Liver (tissue), 9 donors: ENCODE measurements around the gene ALDH3B2. TPM values are rescaled to one million over a fixed set of nuclear protein-coding genes. Genes with fewer than 3 reads are reported as not detected.

Source experiments
- DNase-seq: peaks from one replicate; pipeline ENCODE4 v3.0.0-alpha.2; 2017; ENCODE audit warnings: low spot score
- H3K27ac ChIP-seq, 2 donors: one replicate each; pipeline ENCODE4 v1.7.0; 2013; ENCODE audit warnings: inconsistent platforms in 2 of 2, low read length in 2 of 2, control low read depth in 1 of 2, low read depth in 1 of 2, mild to moderate bottlenecking in 1 of 2
- H3K27me3 ChIP-seq, 4 donors: one replicate each; pipeline versions ENCODE4 v1.6.1 to v1.7.0; 2013; ENCODE audit warnings: low read length in 3 of 4, inconsistent platforms in 1 of 4, mild to moderate bottlenecking in 1 of 4, moderate library complexity in 1 of 4; ENCODE audit not compliant: control insufficient read depth in 4 of 4, insufficient read depth in 4 of 4
- H3K36me3 ChIP-seq, 4 donors: one replicate each; pipeline versions ENCODE4 v1.6.1 to v1.7.0; 2013; ENCODE audit warnings: low read length in 3 of 4, mild to moderate bottlenecking in 3 of 4, low read depth in 1 of 4, moderate library complexity in 1 of 4; ENCODE audit not compliant: control insufficient read depth in 4 of 4, insufficient read depth in 3 of 4
- H3K4me1 ChIP-seq, 4 donors: one replicate each; pipeline versions ENCODE4 v1.6.1 to v1.7.0; 2013; ENCODE audit warnings: low read length in 3 of 4, mild to moderate bottlenecking in 3 of 4, moderate library complexity in 1 of 4; ENCODE audit not compliant: control insufficient read depth in 4 of 4, insufficient read depth in 4 of 4
- H3K4me3 ChIP-seq, 3 donors: one replicate each; pipeline versions ENCODE4 v1.6.1 to v1.7.0; 2013; ENCODE audit warnings: low read length in 3 of 3, control low read depth in 1 of 3, low read depth in 1 of 3, mild to moderate bottlenecking in 1 of 3
- H3K9ac ChIP-seq, 2 donors: one replicate each; pipeline ENCODE4 v1.7.0; 2013; ENCODE audit warnings: low read length in 2 of 2, mild to moderate bottlenecking in 2 of 2, moderate library complexity in 2 of 2, control low read depth in 1 of 2, low read depth in 1 of 2
- H3K9me3 ChIP-seq, 4 donors: one replicate each; pipeline versions ENCODE4 v1.6.1 to v1.7.0; 2013; ENCODE audit warnings: low read length in 3 of 4; ENCODE audit not compliant: control insufficient read depth in 4 of 4
- FOXA1 ChIP-seq: IDR thresholded peaks from 2 replicates; pipeline ENCODE4 v1.6.1; 2016; ENCODE audit warnings: antibody characterized with exemption
- FOXA2 ChIP-seq: IDR thresholded peaks from 2 replicates; pipeline ENCODE4 v1.6.1; 2016; ENCODE audit warnings: antibody characterized with exemption
- GABPA ChIP-seq, 2 donors: IDR thresholded peaks in 1 of 2; conservative IDR thresholded peaks in 1 of 2; 2 replicates each; pipeline ENCODE4 v1.6.1; 2016; ENCODE audit warnings: antibody characterized with exemption in 2 of 2, mild to moderate bottlenecking in 1 of 2, moderate library complexity in 1 of 2
- HNF4A ChIP-seq, 2 donors: conservative IDR thresholded peaks; 2 replicates each; pipeline ENCODE4 v1.6.1; 2016; ENCODE audit warnings: antibody characterized with exemption in 2 of 2, mild to moderate bottlenecking in 2 of 2
- HNF4G ChIP-seq: IDR thresholded peaks from 2 replicates; pipeline ENCODE4 v1.6.1; 2016; ENCODE audit warnings: antibody characterized with exemption
- JUND ChIP-seq, 2 donors: IDR thresholded peaks; 2 replicates each; pipeline ENCODE4 v1.6.1; 2016; ENCODE audit warnings: antibody characterized with exemption in 2 of 2
- NR2F2 ChIP-seq: IDR thresholded peaks from 2 replicates; pipeline ENCODE4 v1.6.1; 2016; ENCODE audit warnings: antibody characterized with exemption
- RAD21 ChIP-seq, 2 donors: IDR thresholded peaks; 2 replicates each; pipeline ENCODE4 v1.6.1; 2016; ENCODE audit warnings: antibody characterized with exemption in 2 of 2, mild to moderate bottlenecking in 2 of 2
- TAF1 ChIP-seq: conservative IDR thresholded peaks from 2 replicates; pipeline ENCODE4 v1.6.1; 2016; ENCODE audit warnings: antibody characterized with exemption, mild to moderate bottlenecking
- WGBS: extraction: QIAGEN DNeasy Blood & Tissue Kit; methylation state at CpG from one replicate; pipeline ENCODE4 v1.1.7; 2013; 5-methylcytosine and 5-hydroxymethylcytosine counted together
- polyA plus RNA-seq, 2 donors: library from polyadenylated mRNA; stranded (reverse) in 1 of 2; unstranded in 1 of 2; fragments of 200-250 nt in 1 of 2; fragments of >200 nt in 1 of 2; fragmentation: Nextera tagmentation in 1 of 2; extraction: Ambion mirVana in 1 of 2; gene quantifications; one replicate each; pipeline versions ENCODE4 v1.2.1 to v1.2.3, GENCODE V29; 2013 to 2015
- total RNA-seq, 2 donors: library from RNA; depleted of rRNA; stranded (reverse); fragments of >200 nt; gene quantifications; one replicate each; pipeline ENCODE4 v1.2.3, GENCODE V29; 2014
- TF ChIP-seq, protein P1 (sequence below): fragments of 150-350 bp; IDR thresholded peaks from 2 replicates; pipeline ENCODE4 v1.5.1; 2017; ENCODE audit warnings: improper control_type of control experiment, low read depth, low read length; ENCODE audit not compliant: missing input control
- TF ChIP-seq, protein P2 (sequence below): IDR thresholded peaks from 2 replicates; pipeline ENCODE4 v1.6.1; 2016; ENCODE audit warnings: antibody characterized with exemption, mild to moderate bottlenecking
- TF ChIP-seq, protein P3 (sequence below): IDR thresholded peaks from 2 replicates; pipeline ENCODE4 v1.6.1; 2016; ENCODE audit warnings: antibody characterized with exemption
- TF ChIP-seq, protein P4 (sequence below): IDR thresholded peaks from 2 replicates; pipeline ENCODE4 v1.6.1; 2016; ENCODE audit warnings: antibody characterized with exemption
- donor health status: healthy.
- donor health status: healthy.
- donor health status: healthy.
- donor health status: healthy.
- donor health status: healthy.

Gene ALDH3B2
- total and polyA plus RNA-seq, 4 donors: not detected

DNA sequence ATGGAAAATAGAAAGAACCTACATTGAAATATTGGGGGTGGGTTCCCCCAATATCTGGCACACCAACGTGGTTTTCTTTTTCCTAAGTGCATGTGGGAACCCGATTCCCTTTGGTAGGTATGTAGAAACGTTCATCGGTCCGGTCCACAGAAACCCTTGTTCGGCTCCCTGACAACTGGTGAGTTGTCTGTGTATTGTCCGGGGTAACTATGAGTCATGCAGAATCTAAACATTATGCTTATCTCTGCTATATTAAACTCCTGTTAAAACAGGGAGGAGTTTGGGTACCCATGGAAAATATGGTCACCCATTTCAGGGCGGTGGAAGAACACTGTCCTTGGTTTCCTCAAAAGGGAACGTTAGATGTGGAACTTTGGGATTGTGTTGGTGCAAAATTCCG lies 25.1 kb upstream of the ALDH3B2 start:
- WGBS: 81% methylated on average over 10 of the region's 10 CpGs

DNA sequence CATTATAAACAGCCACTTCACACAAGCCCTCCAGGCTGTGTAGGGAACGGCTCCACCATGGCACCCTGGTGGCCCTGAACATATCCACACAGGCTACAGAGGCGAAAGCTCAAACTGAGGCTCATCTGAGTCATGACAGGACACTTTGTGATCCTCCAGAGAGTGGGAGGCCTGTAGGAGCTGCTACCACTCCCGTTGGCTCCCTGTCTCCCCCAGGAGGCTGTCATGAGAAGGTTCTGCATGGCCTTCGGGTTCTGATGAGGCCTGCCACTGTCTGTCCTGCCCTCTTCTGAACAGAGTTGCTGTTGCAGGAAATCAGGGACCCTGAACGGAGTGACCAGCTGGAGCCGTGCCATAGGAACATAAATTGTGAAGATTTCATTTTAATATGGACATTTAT lies 23.8 kb upstream of the ALDH3B2 start:
- Histone ChIP-seq H3K9ac (no peak overlapping the region), H3K4me1 (no peaks in the 10 kb centered on the region), H3K4me3 (no peak overlapping the region), H3K36me3 (no peaks in the 10 kb centered on the region), H3K9me3 (peaks cover 0 to 1% (median 0%) of the 10 kb centered on the region in 4 donors), H3K27me3 (no peaks in the 10 kb centered on the region), H3K27ac (no peak overlapping the region)
- 86% methylated on average over 6 of the region's 6 CpGs for WGBS
- no peak for TF ChIP-seq FOXA2
- TF ChIP-seq, protein P1, sequence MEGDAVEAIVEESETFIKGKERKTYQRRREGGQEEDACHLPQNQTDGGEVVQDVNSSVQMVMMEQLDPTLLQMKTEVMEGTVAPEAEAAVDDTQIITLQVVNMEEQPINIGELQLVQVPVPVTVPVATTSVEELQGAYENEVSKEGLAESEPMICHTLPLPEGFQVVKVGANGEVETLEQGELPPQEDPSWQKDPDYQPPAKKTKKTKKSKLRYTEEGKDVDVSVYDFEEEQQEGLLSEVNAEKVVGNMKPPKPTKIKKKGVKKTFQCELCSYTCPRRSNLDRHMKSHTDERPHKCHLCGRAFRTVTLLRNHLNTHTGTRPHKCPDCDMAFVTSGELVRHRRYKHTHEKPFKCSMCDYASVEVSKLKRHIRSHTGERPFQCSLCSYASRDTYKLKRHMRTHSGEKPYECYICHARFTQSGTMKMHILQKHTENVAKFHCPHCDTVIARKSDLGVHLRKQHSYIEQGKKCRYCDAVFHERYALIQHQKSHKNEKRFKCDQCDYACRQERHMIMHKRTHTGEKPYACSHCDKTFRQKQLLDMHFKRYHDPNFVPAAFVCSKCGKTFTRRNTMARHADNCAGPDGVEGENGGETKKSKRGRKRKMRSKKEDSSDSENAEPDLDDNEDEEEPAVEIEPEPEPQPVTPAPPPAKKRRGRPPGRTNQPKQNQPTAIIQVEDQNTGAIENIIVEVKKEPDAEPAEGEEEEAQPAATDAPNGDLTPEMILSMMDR: no peak
- TF ChIP-seq JUND (IDR thresholded peaks at IDR 0.05): no peak
- no peak for TF ChIP-seq TAF1
- no peak for TF ChIP-seq HNF4A (conservative IDR thresholded peaks at IDR 0.05)
- TF ChIP-seq, protein P2, sequence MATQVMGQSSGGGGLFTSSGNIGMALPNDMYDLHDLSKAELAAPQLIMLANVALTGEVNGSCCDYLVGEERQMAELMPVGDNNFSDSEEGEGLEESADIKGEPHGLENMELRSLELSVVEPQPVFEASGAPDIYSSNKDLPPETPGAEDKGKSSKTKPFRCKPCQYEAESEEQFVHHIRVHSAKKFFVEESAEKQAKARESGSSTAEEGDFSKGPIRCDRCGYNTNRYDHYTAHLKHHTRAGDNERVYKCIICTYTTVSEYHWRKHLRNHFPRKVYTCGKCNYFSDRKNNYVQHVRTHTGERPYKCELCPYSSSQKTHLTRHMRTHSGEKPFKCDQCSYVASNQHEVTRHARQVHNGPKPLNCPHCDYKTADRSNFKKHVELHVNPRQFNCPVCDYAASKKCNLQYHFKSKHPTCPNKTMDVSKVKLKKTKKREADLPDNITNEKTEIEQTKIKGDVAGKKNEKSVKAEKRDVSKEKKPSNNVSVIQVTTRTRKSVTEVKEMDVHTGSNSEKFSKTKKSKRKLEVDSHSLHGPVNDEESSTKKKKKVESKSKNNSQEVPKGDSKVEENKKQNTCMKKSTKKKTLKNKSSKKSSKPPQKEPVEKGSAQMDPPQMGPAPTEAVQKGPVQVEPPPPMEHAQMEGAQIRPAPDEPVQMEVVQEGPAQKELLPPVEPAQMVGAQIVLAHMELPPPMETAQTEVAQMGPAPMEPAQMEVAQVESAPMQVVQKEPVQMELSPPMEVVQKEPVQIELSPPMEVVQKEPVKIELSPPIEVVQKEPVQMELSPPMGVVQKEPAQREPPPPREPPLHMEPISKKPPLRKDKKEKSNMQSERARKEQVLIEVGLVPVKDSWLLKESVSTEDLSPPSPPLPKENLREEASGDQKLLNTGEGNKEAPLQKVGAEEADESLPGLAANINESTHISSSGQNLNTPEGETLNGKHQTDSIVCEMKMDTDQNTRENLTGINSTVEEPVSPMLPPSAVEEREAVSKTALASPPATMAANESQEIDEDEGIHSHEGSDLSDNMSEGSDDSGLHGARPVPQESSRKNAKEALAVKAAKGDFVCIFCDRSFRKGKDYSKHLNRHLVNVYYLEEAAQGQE: no peak
- TF ChIP-seq RAD21 (IDR thresholded peaks at IDR 0.05): no peak
- TF ChIP-seq, protein P3, sequence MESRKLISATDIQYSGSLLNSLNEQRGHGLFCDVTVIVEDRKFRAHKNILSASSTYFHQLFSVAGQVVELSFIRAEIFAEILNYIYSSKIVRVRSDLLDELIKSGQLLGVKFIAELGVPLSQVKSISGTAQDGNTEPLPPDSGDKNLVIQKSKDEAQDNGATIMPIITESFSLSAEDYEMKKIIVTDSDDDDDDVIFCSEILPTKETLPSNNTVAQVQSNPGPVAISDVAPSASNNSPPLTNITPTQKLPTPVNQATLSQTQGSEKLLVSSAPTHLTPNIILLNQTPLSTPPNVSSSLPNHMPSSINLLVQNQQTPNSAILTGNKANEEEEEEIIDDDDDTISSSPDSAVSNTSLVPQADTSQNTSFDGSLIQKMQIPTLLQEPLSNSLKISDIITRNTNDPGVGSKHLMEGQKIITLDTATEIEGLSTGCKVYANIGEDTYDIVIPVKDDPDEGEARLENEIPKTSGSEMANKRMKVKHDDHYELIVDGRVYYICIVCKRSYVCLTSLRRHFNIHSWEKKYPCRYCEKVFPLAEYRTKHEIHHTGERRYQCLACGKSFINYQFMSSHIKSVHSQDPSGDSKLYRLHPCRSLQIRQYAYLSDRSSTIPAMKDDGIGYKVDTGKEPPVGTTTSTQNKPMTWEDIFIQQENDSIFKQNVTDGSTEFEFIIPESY: no peak
- no peak for DNase-seq

More for the DNA sequence above, 25.1 kb upstream of the ALDH3B2 start:
- peaks cover 0 to 1% (median 0%) of the 10 kb centered on the region in 4 donors for H3K9me3 ChIP-seq
- DNase-seq: no peak
- no peaks in the 10 kb centered on the region for H3K36me3 ChIP-seq
- no peaks in the 10 kb centered on the region for H3K4me1 ChIP-seq
- H3K9ac ChIP-seq: no peak overlapping the region
- H3K27me3 ChIP-seq: no peaks in the 10 kb centered on the region
- no peak overlapping the region for H3K4me3 ChIP-seq
- no peak for TF ChIP-seq NR2F2
- no peak overlapping the region for H3K27ac ChIP-seq

DNA sequence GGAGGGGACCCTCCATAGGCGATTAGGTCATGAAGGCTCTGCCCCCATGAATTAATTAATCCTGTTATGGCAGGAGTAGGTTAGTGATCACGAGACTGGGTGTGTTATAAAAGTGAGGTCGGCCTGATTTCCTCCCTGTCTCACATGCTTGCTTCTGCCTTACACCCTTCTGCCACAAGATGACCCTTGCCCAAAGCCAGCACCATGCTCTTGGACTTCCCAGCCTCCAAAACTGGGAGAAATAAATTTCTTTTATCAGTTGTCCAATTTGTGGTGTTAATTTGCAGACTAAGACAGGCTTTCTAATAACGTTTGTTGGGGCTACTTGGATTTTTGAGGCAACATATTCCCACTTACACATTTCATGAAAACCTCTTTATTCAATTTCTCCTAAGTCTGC lies 23.4 kb upstream of the ALDH3B2 start:
- Histone ChIP-seq H3K27ac (no peak overlapping the region), H3K36me3 (no peaks in the 10 kb centered on the region), H3K4me3 (no peak overlapping the region), H3K9me3 (peaks cover 0 to 1% (median 0%) of the 10 kb centered on the region in 4 donors), H3K4me1 (no peaks in the 10 kb centered on the region), H3K9ac (no peak overlapping the region), H3K27me3 (no peaks in the 10 kb centered on the region)
- no peak for DNase-seq
- TF ChIP-seq, protein P2: no peak
- TF ChIP-seq HNF4G (no peak), GABPA (IDR thresholded peaks at IDR 0.05 in 1 of 2, conservative IDR thresholded peaks at IDR 0.05 in 1 of 2) (no peak), FOXA1 (no peak)
- TF ChIP-seq, protein P4, sequence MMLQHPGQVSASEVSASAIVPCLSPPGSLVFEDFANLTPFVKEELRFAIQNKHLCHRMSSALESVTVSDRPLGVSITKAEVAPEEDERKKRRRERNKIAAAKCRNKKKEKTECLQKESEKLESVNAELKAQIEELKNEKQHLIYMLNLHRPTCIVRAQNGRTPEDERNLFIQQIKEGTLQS: no peak
- 83% methylated on average over 4 of the region's 4 CpGs for whole genome bisulfite sequencing
